ENCODE measurements around the gene C6orf89.

Gene C6orf89

GRCh38 chr6:36954262-36954931 lies 68.6 kb downstream of the C6orf89 start, which contains the start of gene PI16:
Gene PI16, plus strand, starts transcription at chr6:36954738. Its CDS starts 23 bp downstream, at chr6:36954761.
- H3K23ac ChIP-seq (ENCODE audit: low read length), result no peak within 1 kb of the TSS
- no peaks in the 10 kb centered on the region for H3K27me3 ChIP-seq (ENCODE audit: insufficient read depth, low read length, poor library complexity)
- H3K79me1 ChIP-seq (ENCODE audit: low read length), result no peaks in the 10 kb centered on the region
- no peak within 1 kb of the TSS for H3K27ac ChIP-seq (ENCODE audit: low read depth, low read length)
- H3K4me1 ChIP-seq (ENCODE audit: control insufficient read depth, low read depth, low read length), result peaks cover 7% of the 10 kb centered on the region
- no peak within 1 kb of the TSS for H3K56ac ChIP-seq (ENCODE audit: low read length)
- no peak within 1 kb of the TSS for H3K9ac ChIP-seq (ENCODE audit: low read length)
- no peak within 1 kb of the TSS for H2BK120ac ChIP-seq (ENCODE audit: low read depth, low read length)
- H4K8ac ChIP-seq (ENCODE audit: low read depth, low read length), result no peak within 1 kb of the TSS
- WGBS (ENCODE audit: extremely low coverage, insufficient coverage, low lambda C conversion rate), result no CpG with 5 or more reads among the region's 14 CpGs
- H2BK5ac ChIP-seq (ENCODE audit: low read length), result no peak within 1 kb of the TSS
- no peaks in the 10 kb centered on the region for H3K79me2 ChIP-seq (ENCODE audit: control insufficient read depth, insufficient read depth, low read length)
- H4K5ac ChIP-seq (ENCODE audit: low read length), result no peak within 1 kb of the TSS
- H3K4me3 ChIP-seq (ENCODE audit: low read length), result no peak within 1 kb of the TSS
- no peak for DNase-seq
- no peak within 1 kb of the TSS for H3K18ac ChIP-seq (ENCODE audit: low read length)
- H3K36me3 ChIP-seq (ENCODE audit: control insufficient read depth, insufficient read depth, low read length), result no peaks in the 10 kb centered on the region
- H2AK5ac ChIP-seq (ENCODE audit: low read length), result no peak within 1 kb of the TSS
- no peak within 1 kb of the TSS for H3K4me2 ChIP-seq (ENCODE audit: low read length)
- H2BK15ac ChIP-seq (replicated peaks; ENCODE audit: low read depth), result no peak within 1 kb of the TSS
- H3K4ac ChIP-seq (ENCODE audit: low read depth, low read length), result no peak within 1 kb of the TSS

DNA sequence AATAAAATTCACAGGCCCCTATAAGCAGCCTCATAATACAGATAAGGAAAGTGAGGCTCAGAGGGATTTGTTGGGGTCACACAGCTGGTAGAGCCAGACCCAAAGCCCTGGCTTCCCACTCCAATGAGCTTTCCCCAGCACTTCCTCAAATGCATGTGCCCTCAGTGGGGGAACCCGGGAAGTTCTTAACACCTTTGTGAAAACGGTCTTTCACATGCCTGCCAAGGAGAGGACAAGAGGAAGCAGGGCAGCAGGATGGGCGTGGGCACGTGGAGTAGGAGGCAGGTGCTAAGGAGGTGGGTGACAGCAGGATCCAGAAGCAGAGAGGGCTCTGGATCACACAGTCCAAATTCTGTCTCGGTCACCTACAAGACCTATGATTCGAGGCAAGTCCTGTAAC lies 69.4 kb downstream of the C6orf89 start:
- H2BK5ac ChIP-seq (ENCODE audit: low read length), result no peak overlapping the region
- DNase-seq, result no peak
- H3K27ac ChIP-seq (ENCODE audit: low read depth, low read length), result no peak overlapping the region
- H2BK120ac ChIP-seq (ENCODE audit: low read depth, low read length), result no peak overlapping the region
- H3K4ac ChIP-seq (ENCODE audit: low read depth, low read length), result no peak overlapping the region
- no peak overlapping the region for H3K4me3 ChIP-seq (ENCODE audit: low read length)
- WGBS (ENCODE audit: extremely low coverage, insufficient coverage, low lambda C conversion rate), result no CpG with 5 or more reads among the region's 6 CpGs
- no peak overlapping the region for H4K5ac ChIP-seq (ENCODE audit: low read length)
- H3K79me2 ChIP-seq (ENCODE audit: control insufficient read depth, insufficient read depth, low read length), result no peaks in the 10 kb centered on the region
- H3K56ac ChIP-seq (ENCODE audit: low read length), result no peak overlapping the region
- no peak overlapping the region for H3K18ac ChIP-seq (ENCODE audit: low read length)
- no peak overlapping the region for H3K4me2 ChIP-seq (ENCODE audit: low read length)
- no peak overlapping the region for H4K8ac ChIP-seq (ENCODE audit: low read depth, low read length)
- no peak overlapping the region for H3K9ac ChIP-seq (ENCODE audit: low read length)
- no peaks in the 10 kb centered on the region for H3K27me3 ChIP-seq (ENCODE audit: insufficient read depth, low read length, poor library complexity)
- peaks cover 7% of the 10 kb centered on the region for H3K4me1 ChIP-seq (ENCODE audit: control insufficient read depth, low read depth, low read length)
- H3K36me3 ChIP-seq (ENCODE audit: control insufficient read depth, insufficient read depth, low read length), result no peaks in the 10 kb centered on the region
- H2BK15ac ChIP-seq (replicated peaks; ENCODE audit: low read depth), result no peak overlapping the region
- no peak overlapping the region for H3K23ac ChIP-seq (ENCODE audit: low read length)
- no peaks in the 10 kb centered on the region for H3K79me1 ChIP-seq (ENCODE audit: low read length)
- no peak overlapping the region for H2AK5ac ChIP-seq (ENCODE audit: low read length)

GRCh38 chr6:36955671-36956445 lies 70.1 kb downstream of the C6orf89 start:
- Histone ChIP-seq H3K23ac (ENCODE audit: low read length) (no peak overlapping the region), H3K4me2 (ENCODE audit: low read length) (no peak overlapping the region), H3K27ac (ENCODE audit: low read depth, low read length) (no peak overlapping the region), H3K79me1 (ENCODE audit: low read length) (no peaks in the 10 kb centered on the region), H3K4ac (ENCODE audit: low read depth, low read length) (no peak overlapping the region), H2AK5ac (ENCODE audit: low read length) (no peak overlapping the region), H3K36me3 (ENCODE audit: control insufficient read depth, insufficient read depth, low read length) (no peaks in the 10 kb centered on the region), H3K27me3 (ENCODE audit: insufficient read depth, low read length, poor library complexity) (no peaks in the 10 kb centered on the region), H3K18ac (ENCODE audit: low read length) (no peak overlapping the region), H3K9ac (ENCODE audit: low read length) (no peak overlapping the region), H3K56ac (ENCODE audit: low read length) (no peak overlapping the region), H3K4me3 (ENCODE audit: low read length) (no peak overlapping the region), H4K8ac (ENCODE audit: low read depth, low read length) (no peak overlapping the region), H3K4me1 (ENCODE audit: control insufficient read depth, low read depth, low read length) (peaks cover 7% of the 10 kb centered on the region), H3K79me2 (ENCODE audit: control insufficient read depth, insufficient read depth, low read length) (no peaks in the 10 kb centered on the region), H2BK5ac (ENCODE audit: low read length) (no peak overlapping the region), H2BK15ac (replicated peaks; ENCODE audit: low read depth) (no peak overlapping the region), H4K5ac (ENCODE audit: low read length) (no peak overlapping the region), H2BK120ac (ENCODE audit: low read depth, low read length) (no peak overlapping the region)
- WGBS (ENCODE audit: extremely low coverage, insufficient coverage, low lambda C conversion rate), result no CpG with 5 or more reads among the region's 9 CpGs
- no peak for DNase-seq

GRCh38 chr6:36956446-36956820 lies 70.7 kb downstream of the C6orf89 start:
- no peak overlapping the region for H4K5ac ChIP-seq (ENCODE audit: low read length)
- H3K27me3 ChIP-seq (ENCODE audit: insufficient read depth, low read length, poor library complexity), result no peaks in the 10 kb centered on the region
- no peak overlapping the region for H2AK5ac ChIP-seq (ENCODE audit: low read length)
- H4K8ac ChIP-seq (ENCODE audit: low read depth, low read length), result no peak overlapping the region
- H3K4ac ChIP-seq (ENCODE audit: low read depth, low read length), result no peak overlapping the region
- peaks cover 7% of the 10 kb centered on the region for H3K4me1 ChIP-seq (ENCODE audit: control insufficient read depth, low read depth, low read length)
- no peak overlapping the region for H3K23ac ChIP-seq (ENCODE audit: low read length)
- H3K18ac ChIP-seq (ENCODE audit: low read length), result no peak overlapping the region
- DNase-seq, result no peak
- no peak overlapping the region for H2BK5ac ChIP-seq (ENCODE audit: low read length)
- no peak overlapping the region for H3K56ac ChIP-seq (ENCODE audit: low read length)
- H3K27ac ChIP-seq (ENCODE audit: low read depth, low read length), result no peak overlapping the region
- no peak overlapping the region for H2BK120ac ChIP-seq (ENCODE audit: low read depth, low read length)
- H3K79me1 ChIP-seq (ENCODE audit: low read length), result no peaks in the 10 kb centered on the region
- H3K9ac ChIP-seq (ENCODE audit: low read length), result no peak overlapping the region
- no peaks in the 10 kb centered on the region for H3K36me3 ChIP-seq (ENCODE audit: control insufficient read depth, insufficient read depth, low read length)
- no peak overlapping the region for H3K4me3 ChIP-seq (ENCODE audit: low read length)
- H2BK15ac ChIP-seq (replicated peaks; ENCODE audit: low read depth), result no peak overlapping the region
- H3K79me2 ChIP-seq (ENCODE audit: control insufficient read depth, insufficient read depth, low read length), result no peaks in the 10 kb centered on the region
- no peak overlapping the region for H3K4me2 ChIP-seq (ENCODE audit: low read length)

DNA sequence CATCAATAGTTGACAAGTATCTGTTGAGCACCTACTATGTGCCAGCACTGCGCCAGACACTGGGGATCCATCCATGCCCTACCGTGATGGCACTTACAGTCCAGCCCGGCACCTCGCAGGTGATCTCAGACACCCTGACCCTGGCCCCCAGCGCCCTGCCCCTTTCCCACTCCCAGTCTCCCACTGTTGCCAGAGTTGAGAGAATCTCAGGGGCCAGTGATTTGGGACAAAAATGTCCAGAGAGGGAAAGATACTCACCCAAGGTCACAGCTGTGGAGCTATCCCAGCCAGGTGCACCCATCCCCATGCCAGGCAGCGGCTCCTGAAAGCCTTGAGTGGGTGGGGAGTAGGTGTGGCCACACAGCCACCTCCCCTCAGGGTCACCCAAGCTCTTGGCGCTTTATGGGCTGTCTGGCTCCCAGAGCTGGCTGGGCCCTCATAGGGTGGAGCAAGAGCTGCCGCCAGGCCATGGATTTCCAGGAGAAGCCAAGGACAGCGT lies 72.1 kb downstream of the C6orf89 start:
- Histone ChIP-seq H3K27ac (ENCODE audit: low read depth, low read length) (no peak overlapping the region), H4K8ac (ENCODE audit: low read depth, low read length) (no peak overlapping the region), H3K18ac (ENCODE audit: low read length) (no peak overlapping the region), H4K5ac (ENCODE audit: low read length) (no peak overlapping the region), H2BK120ac (ENCODE audit: low read depth, low read length) (no peak overlapping the region), H3K23ac (ENCODE audit: low read length) (no peak overlapping the region), H3K36me3 (ENCODE audit: control insufficient read depth, insufficient read depth, low read length) (no peaks in the 10 kb centered on the region), H3K4me2 (ENCODE audit: low read length) (no peak overlapping the region), H2BK15ac (replicated peaks; ENCODE audit: low read depth) (no peak overlapping the region), H3K4ac (ENCODE audit: low read depth, low read length) (no peak overlapping the region), H3K56ac (ENCODE audit: low read length) (no peak overlapping the region), H2BK5ac (ENCODE audit: low read length) (no peak overlapping the region), H2AK5ac (ENCODE audit: low read length) (no peak overlapping the region), H3K79me2 (ENCODE audit: control insufficient read depth, insufficient read depth, low read length) (no peaks in the 10 kb centered on the region), H3K79me1 (ENCODE audit: low read length) (no peaks in the 10 kb centered on the region), H3K27me3 (ENCODE audit: insufficient read depth, low read length, poor library complexity) (no peaks in the 10 kb centered on the region), H3K4me1 (ENCODE audit: control insufficient read depth, low read depth, low read length) (peaks cover 7% of the 10 kb centered on the region), H3K4me3 (ENCODE audit: low read length) (no peak overlapping the region), H3K9ac (ENCODE audit: low read length) (no peak overlapping the region)
- WGBS (ENCODE audit: extremely low coverage, insufficient coverage, low lambda C conversion rate), result no CpG with 5 or more reads among the region's 9 CpGs
- DNase-seq, result no peak
